ENCODE results near the gene DNMT3A. TPM values are rescaled to one million over a fixed set of nuclear protein-coding genes. Genes with fewer than 3 reads are reported as not detected.
A peak's percentile ranks its signal among the peaks of the same experiment; 100 is the strongest.

The DNMT3A gene
- polyA plus RNA-seq, 3 donors from 2014 or later: 9.4 to 15.9 (median 9.9) TPM

- Mint-ChIP-seq H3K4me1 (peaks cover 26% of the 10 kb centered on the region in 2 donors), H3K27me3 (ENCODE audit: low read depth in 3 of 3) (peaks cover 8 to 13% (median 11%) of the 10 kb centered on the region in 3 donors), H3K9me3 (peaks cover 0 to 2% (median 0%) of the 10 kb centered on the region in 6 donors), H3K27ac (peak overlapping the region; percentile 90 to 96 (median 96)), H3K4me3 (peak overlapping the region; percentile 79 to 92 (median 85)), H3K36me3 (peaks cover 4 to 17% (median 11%) of the 10 kb centered on the region in 3 donors)
- DNase-seq: no peak
Measured at GRCh38 chr2:25377822-25378421, 36.2 kb upstream of the DNMT3A start.

- Mint-ChIP-seq H3K4me1 (peaks cover 26% of the 10 kb centered on the region in 2 donors), H3K9me3 (peaks cover 0 to 2% (median 0%) of the 10 kb centered on the region in 6 donors)
Measured at GRCh38 chr2:25376750-25377621, 35.3 kb upstream of the DNMT3A start.

GRCh38 chr2:25375989-25376545 lies 34.3 kb upstream of the DNMT3A start:
- peak overlapping the region; percentile 4 to 80 (median 68) for H3K27ac Mint-ChIP-seq
- H3K4me1 Mint-ChIP-seq: peaks cover 26% of the 10 kb centered on the region in 2 donors
- peaks cover 0 to 2% (median 0%) of the 10 kb centered on the region in 6 donors for H3K9me3 Mint-ChIP-seq
- H3K27me3 Mint-ChIP-seq (ENCODE audit: low read depth in 3 of 3): peaks cover 7 to 13% (median 11%) of the 10 kb centered on the region in 3 donors
- peaks cover 0 to 10% (median 8%) of the 10 kb centered on the region in 3 donors for H3K36me3 Mint-ChIP-seq
- H3K4me3 Mint-ChIP-seq: peak overlapping the region; percentile 27 to 77 (median 58)
- no peak for DNase-seq

More at GRCh38 chr2:25376750-25377621, 35.3 kb upstream of the DNMT3A start:
- DNase-seq: peak; percentile 96 to 97 (median 97)
- Mint-ChIP-seq H3K27me3 (ENCODE audit: low read depth in 3 of 3) (peaks cover 8 to 13% (median 11%) of the 10 kb centered on the region in 3 donors), H3K4me3 (peak overlapping the region; percentile 79 to 92 (median 85)), H3K36me3 (peaks cover under 1 to 14% (median 8%) of the 10 kb centered on the region in 3 donors), H3K27ac (peak overlapping the region; percentile 90 to 96 (median 96))

GRCh38 chr2:25375371-25375988 lies 33.8 kb upstream of the DNMT3A start:
- Mint-ChIP-seq H3K4me1 (peaks cover 26% of the 10 kb centered on the region in 2 donors), H3K36me3 (peaks cover 0 to 13% (median 7%) of the 10 kb centered on the region in 3 donors), H3K9me3 (peaks cover 0 to 2% (median 0%) of the 10 kb centered on the region in 6 donors), H3K27me3 (ENCODE audit: low read depth in 3 of 3) (peaks cover 7 to 13% (median 11%) of the 10 kb centered on the region in 3 donors), H3K4me3 (no peak overlapping the region), H3K27ac (no peak overlapping the region)
- no peak for DNase-seq

- Mint-ChIP-seq H3K27ac (no peak overlapping the region), H3K36me3 (peaks cover 0 to 9% (median 3%) of the 10 kb centered on the region in 3 donors), H3K9me3 (peaks cover 0 to 2% (median 0%) of the 10 kb centered on the region in 6 donors), H3K27me3 (ENCODE audit: low read depth in 3 of 3) (peaks cover 7 to 13% (median 11%) of the 10 kb centered on the region in 3 donors), H3K4me3 (no peak overlapping the region), H3K4me1 (peaks cover 26% of the 10 kb centered on the region in 2 donors)
- no peak for DNase-seq
Measured at GRCh38 chr2:25374827-25375226, 33.1 kb upstream of the DNMT3A start.

GRCh38 chr2:25374411-25374810 lies 32.7 kb upstream of the DNMT3A start:
- H3K36me3 Mint-ChIP-seq: peaks cover 0 to 9% (median 3%) of the 10 kb centered on the region in 3 donors
- H3K4me3 Mint-ChIP-seq: no peak overlapping the region
- no peak for DNase-seq
- peaks cover 0 to 2% (median 0%) of the 10 kb centered on the region in 6 donors for H3K9me3 Mint-ChIP-seq
- peaks cover 26% of the 10 kb centered on the region in 2 donors for H3K4me1 Mint-ChIP-seq
- peak overlapping the region in 1 of 6 donors; percentile 12 for H3K27ac Mint-ChIP-seq
- peaks cover 7 to 13% (median 10%) of the 10 kb centered on the region in 3 donors for H3K27me3 Mint-ChIP-seq (ENCODE audit: low read depth in 3 of 3)

GRCh38 chr2:25373269-25373981 lies 31.7 kb upstream of the DNMT3A start:
- Mint-ChIP-seq H3K4me1 (peaks cover 18 to 21% of the 10 kb centered on the region in 2 donors), H3K36me3 (peaks cover 0 to 9% (median 3%) of the 10 kb centered on the region in 3 donors), H3K27me3 (ENCODE audit: low read depth in 3 of 3) (peaks cover 7 to 13% (median 8%) of the 10 kb centered on the region in 3 donors), H3K27ac (no peak overlapping the region), H3K4me3 (no peak overlapping the region), H3K9me3 (peaks cover 0 to 2% (median 0%) of the 10 kb centered on the region in 6 donors)
- DNase-seq: no peak

GRCh38 chr2:25372405-25373268 lies 30.9 kb upstream of the DNMT3A start:
- H3K4me1 Mint-ChIP-seq: peaks cover 16% of the 10 kb centered on the region in 2 donors

GRCh38 chr2:25371253-25372241 lies 29.8 kb upstream of the DNMT3A start:
- Mint-ChIP-seq H3K27ac (peak overlapping the region in 1 of 6 donors; percentile 46), H3K4me1 (peaks cover 7% of the 10 kb centered on the region in 2 donors), H3K9me3 (no peaks in the 10 kb centered on the region), H3K36me3 (peaks cover 0 to 9% (median 3%) of the 10 kb centered on the region in 3 donors), H3K4me3 (no peak overlapping the region), H3K27me3 (ENCODE audit: low read depth in 3 of 3) (peaks cover 3 to 4% (median 4%) of the 10 kb centered on the region in 3 donors)
- DNase-seq: no peak

More at GRCh38 chr2:25372405-25373268, 30.9 kb upstream of the DNMT3A start:
- Mint-ChIP-seq H3K27me3 (ENCODE audit: low read depth in 3 of 3) (peaks cover 7 to 12% (median 8%) of the 10 kb centered on the region in 3 donors), H3K4me3 (no peak overlapping the region), H3K27ac (no peak overlapping the region), H3K9me3 (peaks cover 0 to 2% (median 0%) of the 10 kb centered on the region in 6 donors), H3K36me3 (peaks cover 0 to 9% (median 3%) of the 10 kb centered on the region in 3 donors)
- DNase-seq: no peak

- Mint-ChIP-seq H3K9me3 (no peaks in the 10 kb centered on the region), H3K4me1 (peaks cover 0 to 3% of the 10 kb centered on the region in 2 donors), H3K27ac (no peak overlapping the region)
Measured at GRCh38 chr2:25369876-25370275, 28.2 kb upstream of the DNMT3A start.

GRCh38 chr2:25369439-25369838 lies 27.7 kb upstream of the DNMT3A start:
- Mint-ChIP-seq H3K4me1 (peaks cover 0 to 7% of the 10 kb centered on the region in 2 donors), H3K27ac (no peak overlapping the region), H3K4me3 (no peak overlapping the region), H3K36me3 (peaks cover 0 to 12% (median 0%) of the 10 kb centered on the region in 3 donors), H3K9me3 (no peaks in the 10 kb centered on the region), H3K27me3 (ENCODE audit: low read depth in 3 of 3) (peaks cover 0 to 3% (median 0%) of the 10 kb centered on the region in 3 donors)
- DNase-seq: no peak

More at GRCh38 chr2:25369876-25370275, 28.2 kb upstream of the DNMT3A start:
- Mint-ChIP-seq H3K36me3 (peaks cover 0 to 12% (median 0%) of the 10 kb centered on the region in 3 donors), H3K27me3 (ENCODE audit: low read depth in 3 of 3) (peaks cover 0 to 3% (median 0%) of the 10 kb centered on the region in 3 donors), H3K4me3 (no peak overlapping the region)
- no peak for DNase-seq

All from immature natural killer cell (primary cell).